HG02763 (cell line): ENCODE measurements around the gene BMERB1.

Experiments used
- ATAC-seq: cut with Tn5 transposase; IDR thresholded peaks from one replicate; pipeline ENCODE4 v1.9.1; 2021; ENCODE audit warnings: mild to moderate bottlenecking, moderate library complexity; ENCODE audit not compliant: unreplicated experiment

Gene BMERB1

DNA sequence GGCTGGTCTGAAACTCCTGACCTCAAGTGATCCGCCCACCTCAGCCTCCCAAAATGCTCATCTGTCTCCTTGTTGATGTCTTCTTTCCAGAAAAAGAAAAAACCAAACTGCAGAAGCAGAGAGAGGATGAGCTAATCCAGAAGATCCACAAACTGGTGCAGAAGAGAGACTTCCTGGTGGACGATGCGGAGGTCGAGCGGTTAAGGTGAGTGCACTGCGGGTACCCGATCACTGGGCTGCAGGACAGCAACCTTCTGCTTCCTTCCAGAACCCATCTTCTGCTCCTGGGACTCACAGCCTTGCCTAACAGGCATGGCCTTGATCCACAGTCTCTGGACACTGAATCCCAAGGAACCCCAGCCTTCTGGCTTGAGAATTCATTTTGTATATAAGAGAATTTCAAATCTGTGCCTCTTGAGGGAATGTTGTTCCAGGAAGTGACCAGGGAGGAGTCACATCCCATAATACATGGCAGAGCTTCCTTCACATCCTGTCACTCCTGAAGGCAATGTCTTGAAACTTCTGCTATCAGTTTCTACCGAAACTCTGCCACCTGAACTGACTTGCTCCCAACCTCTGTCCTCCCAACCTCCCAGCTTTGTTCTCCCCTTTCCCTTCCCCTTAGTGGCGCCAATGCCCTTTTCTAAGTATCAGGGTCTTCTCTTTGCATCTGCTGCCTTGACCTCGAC is 146.9 kb downstream of the BMERB1 start:
- ATAC-seq, result no peak

- no peak for ATAC-seq
Measured at GRCh38 chr16:15583526-15583925, 149.1 kb downstream of the BMERB1 start.

- ATAC-seq, result no peak
Measured at GRCh38 chr16:15585956-15586355, 151.6 kb downstream of the BMERB1 start.

- ATAC-seq, result no peak
Measured at GRCh38 chr16:15586716-15587115, 152.3 kb downstream of the BMERB1 start.

- ATAC-seq, result no peak
Measured at GRCh38 chr16:15587152-15587825, 152.9 kb downstream of the BMERB1 start.

- no peak for ATAC-seq
Measured at GRCh38 chr16:15592324-15592723, 157.9 kb downstream of the BMERB1 start.

DNA sequence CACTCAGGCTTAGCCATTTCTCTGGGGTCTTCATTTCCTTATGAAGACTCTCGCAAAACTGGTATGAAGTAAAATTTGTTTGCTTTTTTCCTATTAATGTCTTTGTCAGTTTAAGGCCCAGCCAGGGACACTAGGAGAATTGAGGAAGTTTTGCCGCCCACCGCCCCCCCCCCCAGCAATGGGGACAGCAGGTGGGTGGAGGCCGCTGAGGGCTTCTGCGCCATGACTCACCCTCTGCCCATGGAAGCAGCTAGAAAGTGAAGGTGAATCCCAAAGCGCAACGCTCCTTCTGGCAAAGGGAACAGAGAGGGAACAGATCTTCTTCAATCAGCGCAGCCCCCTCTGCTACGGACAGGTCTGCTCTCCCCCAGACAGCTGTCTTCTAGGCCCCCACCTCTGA is 158.8 kb downstream of the BMERB1 start:
- no peak for ATAC-seq

GRCh38 chr16:15594711-15595320 is 160.4 kb downstream of the BMERB1 start:
- ATAC-seq, result no peak

GRCh38 chr16:15597135-15597534 is 162.7 kb downstream of the BMERB1 start:
- no peak for ATAC-seq

- no peak for ATAC-seq
Measured at GRCh38 chr16:15597822-15598647, 163.6 kb downstream of the BMERB1 start.

DNA sequence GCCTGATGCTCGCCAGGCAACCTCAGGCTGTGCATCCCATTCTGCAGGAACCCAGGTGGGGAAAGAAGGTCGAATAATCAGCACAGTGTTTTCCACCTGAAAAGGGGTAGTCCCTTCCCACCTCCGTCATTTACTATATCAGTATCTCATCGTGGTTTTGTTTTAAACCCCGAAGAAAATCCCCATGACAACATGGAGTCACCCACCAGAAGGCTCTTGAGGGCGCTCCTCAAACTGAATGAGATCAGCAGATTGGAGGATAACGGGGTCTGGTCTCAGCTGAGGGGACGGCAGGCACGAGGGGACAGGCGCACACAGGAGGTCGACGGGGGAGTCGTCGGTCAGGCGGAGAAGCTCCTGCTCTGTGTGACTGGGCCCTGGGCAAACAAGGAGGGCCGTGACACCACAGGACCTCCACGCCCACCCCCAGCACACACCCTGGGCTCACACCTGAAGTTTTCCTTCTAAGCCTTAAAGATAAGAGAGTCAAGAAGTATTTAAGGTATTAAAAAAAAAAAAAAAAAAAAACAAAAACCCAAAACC is 164.3 kb downstream of the BMERB1 start:
- ATAC-seq, result no peak

DNA sequence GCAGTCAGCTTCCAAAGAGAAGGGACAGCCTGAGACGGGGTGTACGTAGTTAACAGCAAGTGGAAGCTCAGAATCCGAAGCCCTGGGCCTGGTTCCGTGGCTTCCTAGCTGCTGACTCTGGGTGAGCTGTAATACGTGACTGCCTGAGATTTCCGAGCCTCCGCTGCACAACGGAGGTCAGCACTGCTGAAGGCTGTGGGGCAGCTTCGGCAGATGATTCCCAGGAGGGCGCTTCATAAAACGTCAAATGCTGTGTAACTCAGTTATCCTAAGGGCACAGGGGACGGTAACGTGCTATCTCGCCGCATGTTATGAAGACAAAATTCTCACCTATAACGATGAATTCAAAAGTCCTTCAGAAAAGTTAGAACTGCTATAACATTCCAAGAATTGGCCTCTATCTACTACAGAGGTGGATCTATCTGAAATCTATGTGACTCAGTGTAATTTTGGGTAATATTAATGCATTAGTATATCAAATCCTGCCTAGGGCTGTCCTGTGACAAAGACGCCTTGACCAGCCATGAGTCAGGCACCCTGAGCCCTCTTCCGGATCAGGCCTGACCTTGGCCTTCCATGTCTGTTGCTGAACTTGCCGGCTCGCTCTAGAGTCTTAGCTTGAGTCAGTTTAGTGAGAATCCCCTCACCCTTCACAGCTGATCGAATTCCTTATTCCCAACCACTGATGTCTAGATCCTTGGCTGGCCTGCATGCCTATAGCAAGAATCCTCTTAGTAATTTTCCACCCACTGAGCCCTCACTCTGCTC is 165.1 kb downstream of the BMERB1 start:
- no peak for ATAC-seq

- ATAC-seq, result no peak
Measured at GRCh38 chr16:15601212-15601879, 167.0 kb downstream of the BMERB1 start.

- no peak for ATAC-seq
Measured at GRCh38 chr16:15602285-15603044, 168.1 kb downstream of the BMERB1 start.

- no peak for ATAC-seq
Measured at GRCh38 chr16:15604460-15605440, 170.4 kb downstream of the BMERB1 start.

DNA sequence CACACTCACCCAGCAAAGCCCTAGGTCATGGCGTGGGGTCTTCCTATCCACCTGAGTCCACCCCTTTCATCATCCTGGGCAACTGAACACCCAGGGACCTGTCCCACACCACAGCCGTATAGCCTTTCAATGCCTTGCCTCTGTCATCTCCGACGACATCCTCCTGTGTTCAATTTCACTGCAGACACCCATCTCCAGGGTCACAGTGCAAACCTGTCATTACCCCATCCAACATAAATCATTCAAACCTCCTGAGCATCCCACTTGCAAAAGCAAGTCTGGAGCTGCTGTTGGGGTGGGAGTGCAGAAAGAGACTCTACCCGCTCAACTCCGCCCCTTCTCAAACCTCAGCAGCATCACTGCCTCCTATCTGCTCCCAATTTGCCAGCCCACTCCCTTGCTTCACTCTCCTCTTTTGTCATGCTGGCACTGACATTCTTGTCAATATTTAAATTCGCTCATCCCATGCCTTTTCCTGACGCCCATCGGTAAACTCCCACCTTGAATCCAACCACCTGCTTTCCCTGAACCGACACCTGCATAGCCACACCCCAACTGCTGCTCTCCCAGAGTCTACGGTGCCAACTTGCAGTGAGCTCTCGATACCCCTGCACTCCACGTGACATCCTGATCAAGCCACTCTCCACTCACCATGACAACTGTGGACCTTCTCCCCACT is 171.6 kb downstream of the BMERB1 start:
- no peak for ATAC-seq

GRCh38 chr16:15606518-15607220 is 172.3 kb downstream of the BMERB1 start:
- ATAC-seq, result no peak
